Heart right ventricle (tissue), 16 donors: ENCODE data around the gene ZSCAN10. TPM values are rescaled to one million over a fixed set of nuclear protein-coding genes. Genes with fewer than 3 reads are reported as not detected.

ENCODE experiments used
- ATAC-seq, 8 donors: fragments of 200-7000 bp; cut with Tn5 transposase; one replicate each; pipeline ENCODE4 v1.9.1; 2020; ENCODE audit warnings: mild to moderate bottlenecking in 8 of 8, moderate library complexity in 8 of 8, moderate number of reproducible peaks in 1 of 8
- DNase-seq, 2 donors: peaks; one replicate each; pipeline ENCODE4 v3.0.0-alpha.2; 2020
- H3K27ac ChIP-seq, 10 donors: fragments of 200-600 bp; sonication (generic) in 2 of 10; one replicate each; pipeline versions ENCODE4 v1.5.0 to v1.8.0; 2020 to 2022; ENCODE audit warnings: mild to moderate bottlenecking in 3 of 10
- H3K27me3 ChIP-seq, 7 donors: fragments of 200-600 bp; one replicate each; pipeline ENCODE4 v1.8.0; 2021 to 2022; ENCODE audit warnings: mild to moderate bottlenecking in 2 of 7
- H3K36me3 ChIP-seq, 9 donors: fragments of 200-600 bp; sonication (generic) in 1 of 9; one replicate each; pipeline versions ENCODE4 v1.5.0 to v1.8.0; 2020 to 2022; ENCODE audit warnings: mild to moderate bottlenecking in 2 of 9
- H3K4me1 ChIP-seq, 9 donors: fragments of 200-600 bp; sonication (generic) in 1 of 9; one replicate each; pipeline versions ENCODE4 v1.5.0 to v1.8.0; 2020 to 2022; ENCODE audit warnings: mild to moderate bottlenecking in 4 of 9
- H3K4me3 ChIP-seq, 10 donors: fragments of 200-600 bp; sonication (generic) in 2 of 10; one replicate each; pipeline versions ENCODE4 v1.5.0 to v1.8.0; 2020 to 2022; ENCODE audit warnings: mild to moderate bottlenecking in 7 of 10, moderate library complexity in 2 of 10
- H3K9me3 ChIP-seq, 11 donors: fragments of 200-600 bp in 10 of 11; sonication (generic) in 2 of 11; one replicate each; pipeline versions ENCODE4 v1.5.0 to v1.8.0; 2013 to 2022; ENCODE audit warnings: mild to moderate bottlenecking in 2 of 11, control low read depth in 1 of 11, moderate library complexity in 1 of 11
- CTCF ChIP-seq, 9 donors: fragments of 200-600 bp; sonication (generic) in 2 of 9; IDR thresholded peaks; one replicate each; pipeline versions ENCODE4 v1.5.0 to v1.8.0; 2021 to 2022; ENCODE audit warnings: antibody characterized with exemption in 9 of 9, mild to moderate bottlenecking in 5 of 9, moderate library complexity in 1 of 9
- WGBS, 2 donors: extraction: QIAGEN DNeasy Blood & Tissue Kit; methylation state at CpG; one replicate each; pipeline ENCODE4 v1.1.7; 2013; ENCODE audit warnings: inconsistent platforms in 1 of 2; 5-methylcytosine and 5-hydroxymethylcytosine counted together
- intact Hi-C, 10 donors: fragments of 100-400 bp; cut with DNase I; formaldehyde crosslinking; loops; one replicate each; pipeline versions ENCODE4 v1.11.1 to v1.14.2; 2022
- long read RNA-seq, 3 donors: library from polyadenylated mRNA; unstranded; transcript quantifications; one replicate each; pipeline ENCODE4 v2.0.0, GENCODE V29; 2020 to 2021
- polyA plus RNA-seq, 2 donors: library from polyadenylated mRNA; stranded (reverse); fragments of 200-250 nt; gene quantifications; one replicate each; pipeline ENCODE4 v1.2.3, GENCODE V29; 2013
- total RNA-seq, 10 donors: library from RNA; stranded (reverse); fragmentation: NEBNext Ultra II Directional in 3 of 10; extraction: Animal tissue kit (Norgen Biotek cat#: 25700) in 3 of 10; gene quantifications; one replicate each; pipeline versions ENCODE4 v1.2.1 to v1.2.4, GENCODE V29; 2021 to 2023
- donor health status: Arrhythmogenic right ventricular cardiomyopathy.
- donor health status: ischemic (EF 13 %, LVEDD 7.1; RV severe dilation, severe dysfunction).
- donor health status: healthy with polysubstance abuse.
- donor health status: DM: no; HTN: yes; CAD: no.
- donor health status: DM: no; HTN: no; CAD: no.
- donor health status: ischemic (EF 25% LVEDD 6.9; RV normal size, moderate dysfunction).
- donor health status: ischemic (EF 25% LVEDD 5.7; RV mildly dilated, moderate dysfunction).
- donor health status: healthy.
- donor health status: DM: yes; HTN: yes; CAD: no.
- donor health status: Ischemic cardiomyopathy.
- donor health status: ischemic (EF 35%, LVEDD 5.7; RV mildly dilated, moderate dysfunction).
- donor health status: nonischemic (EF 11% LVEDD 7.7; RV severe dilation, severe dysfunction).
- donor health status: DM: yes; HTN: yes; CAD: no.
- donor health status: PGD.
- donor health status: ischemic (EF 29% LVEDD 5.4; RV normal size, mild dysfunction).
- donor health status: nonischemic (EF 23%, LVEDD 6.1; RV moderate dilation, normal function).

The ZSCAN10 gene
- total RNA-seq (not detected), polyA plus RNA-seq (under 1 TPM; 0.01 to 0.07 TPM)
- long read RNA-seq, donor 1, result 0 reads
- long read RNA-seq, donor 2, result 0 reads
- long read RNA-seq, donor 3, result 0 reads

- intact Hi-C loops, result loop anchor here in 4 of 10 donors (5.0 to 10.0 kb wide), 3 partner anchors 36 to 66 kb away; no protein-coding TSS in a partner anchor
- Histone ChIP-seq H3K4me3 (peak within 1 kb of the TSS in 6 of 10 donors; percentile 11 to 43 (median 35)), H3K9me3 (no peaks in the 10 kb centered on the region), H3K27ac (peak within 1 kb of the TSS in 8 of 10 donors; percentile 3 to 90 (median 54)), H3K27me3 (peaks cover 0 to 4% (median 0%) of the 10 kb centered on the region in 7 donors), H3K4me1 (peaks cover 6 to 55% (median 34%) of the 10 kb centered on the region in 9 donors), H3K36me3 (no peaks in the 10 kb centered on the region)
- no peak for DNase-seq
- 41 to 48% methylated on average over 21 of the region's 21 CpGs for WGBS, 2 donors
- TF ChIP-seq CTCF (IDR thresholded peaks at IDR 0.05), result no peak
- ATAC-seq, result no peak
These were observed at the start of gene ZSCAN10 for GRCh38 chr16:3098459-3099394. Gene ZSCAN10 (minus strand): TSS chr16:3099294. CDS start chr16:3092937, 6,357 bp downstream.

GRCh38 chr16:3148256-3149192, 49.4 kb upstream of the ZSCAN10 start:
- Histone ChIP-seq H3K4me3 (no peak overlapping the region), H3K9me3 (peaks cover 0 to under 1% (median 0%) of the 10 kb centered on the region in 11 donors), H3K27me3 (peaks cover 0 to 14% (median 0%) of the 10 kb centered on the region in 7 donors), H3K36me3 (no peaks in the 10 kb centered on the region), H3K27ac (peak overlapping the region in 1 of 10 donors; percentile 87), H3K4me1 (peaks cover 5 to 52% (median 38%) of the 10 kb centered on the region in 9 donors)
- ATAC-seq, result no peak
- no peak for TF ChIP-seq CTCF (IDR thresholded peaks at IDR 0.05)
- 94 to 95% methylated on average over 13 of the region's 13 CpGs for WGBS, 2 donors
- intact Hi-C loops, result no loop called here
- no peak for DNase-seq

- peaks cover 0 to 12% (median 0%) of the 10 kb centered on the region in 7 donors for H3K27me3 ChIP-seq
- H3K9me3 ChIP-seq, result no peaks in the 10 kb centered on the region
- DNase-seq (no peak), ATAC-seq (no peak)
- H3K36me3 ChIP-seq, result peaks cover 0 to 6% (median under 1%) of the 10 kb centered on the region in 9 donors
- no peak for TF ChIP-seq CTCF (IDR thresholded peaks at IDR 0.05)
- WGBS, 2 donors, result 91 to 92% methylated on average over 5 of the region's 5 CpGs
- intact Hi-C loops, result no loop called here
- H3K27ac ChIP-seq, result no peak overlapping the region
- no peak overlapping the region for H3K4me3 ChIP-seq
- H3K4me1 ChIP-seq, result peaks cover 5 to 59% (median 37%) of the 10 kb centered on the region in 9 donors
These were observed 48.6 kb upstream of the ZSCAN10 start for GRCh38 chr16:3147757-3148104.
